Activated T-helper 2 cell treated with anti-CD3 and anti-CD28 coated beads, Interferon-gamma antibody, Interleukin-2, Interleukin-4, amounts not matched to agents 10 μg/mL and 5 μg/mL and 100 μg/mL, durations not matched to agents 14 hours and 24 hours and 36 hours (primary cell): ENCODE measurements around the gene SKOR2. TPM values are rescaled to one million over a fixed set of nuclear protein-coding genes. Genes with fewer than 3 reads are reported as not detected.
"Not testable (repeated sequence)": the region's sequence is repeated elsewhere in the genome, so short reads cannot be mapped to it uniquely, and the experiment has no call there.

Experiments
- DNase-seq: peaks from one replicate; pipeline ENCODE4 v3.0.0; 2021; ENCODE audit warnings: low spot score
- H3K27ac Mint-ChIP-seq: one replicate; pipeline ENCODE4 v1.8.0; 2021; ENCODE audit warnings: mixed read lengths
- H3K27me3 Mint-ChIP-seq: one replicate; pipeline ENCODE4 v1.8.0; 2021; ENCODE audit warnings: low read depth, mixed read lengths
- H3K36me3 Mint-ChIP-seq: one replicate; pipeline ENCODE4 v1.8.0; 2021; ENCODE audit warnings: low read depth, mixed read lengths
- H3K4me1 Mint-ChIP-seq: one replicate; pipeline ENCODE4 v1.8.0; 2021; ENCODE audit warnings: low read depth, mixed read lengths
- H3K4me3 Mint-ChIP-seq: one replicate; pipeline ENCODE4 v1.8.0; 2021; ENCODE audit warnings: low read depth, mild to moderate bottlenecking, moderate library complexity, mixed read lengths
- H3K9me3 Mint-ChIP-seq: one replicate; pipeline ENCODE4 v1.8.0; 2021; ENCODE audit warnings: mixed read lengths
- intact Hi-C: fragments of 100-400 bp; cut with micrococcal nuclease; formaldehyde crosslinking; loops from one replicate; pipeline ENCODE4 v1.15.1; 2023
- total RNA-seq: library from RNA; stranded (reverse); gene quantifications from 2 replicates; pipeline ENCODE4 v1.2.3, GENCODE V29; 2022

Gene SKOR2
- total RNA-seq, 1 donor from 2014 or later, result not detected

GRCh38 chr18:47204908-47205522 lies 46.4 kb downstream of the SKOR2 start:
- H3K27ac Mint-ChIP-seq, result no peak overlapping the region
- no peaks in the 10 kb centered on the region for H3K9me3 Mint-ChIP-seq
- H3K4me1 Mint-ChIP-seq, result no peaks in the 10 kb centered on the region
- no peaks in the 10 kb centered on the region for H3K36me3 Mint-ChIP-seq
- intact Hi-C loops, result loop anchor here (1.0 to 5.0 kb wide), 2 partner anchors 105 to 153 kb away; no protein-coding TSS in a partner anchor
- peaks cover 36% of the 10 kb centered on the region for H3K27me3 Mint-ChIP-seq
- no peak overlapping the region for H3K4me3 Mint-ChIP-seq
- no peak for DNase-seq

GRCh38 chr18:47203626-47204464 lies 47.6 kb downstream of the SKOR2 start:
- H3K9me3 Mint-ChIP-seq, result no peaks in the 10 kb centered on the region
- peaks cover 29% of the 10 kb centered on the region for H3K27me3 Mint-ChIP-seq
- no peak for DNase-seq
- H3K36me3 Mint-ChIP-seq, result no peaks in the 10 kb centered on the region
- H3K4me3 Mint-ChIP-seq, result no peak overlapping the region
- no peak overlapping the region for H3K27ac Mint-ChIP-seq
- no peaks in the 10 kb centered on the region for H3K4me1 Mint-ChIP-seq
- intact Hi-C loops, result no loop called here

- H3K4me3 Mint-ChIP-seq, DNase-seq, H3K36me3 Mint-ChIP-seq, intact Hi-C loops, H3K4me1 Mint-ChIP-seq, H3K9me3 Mint-ChIP-seq, H3K27ac Mint-ChIP-seq: not testable (repeated sequence)
- peaks cover 23% of the 10 kb centered on the region for H3K27me3 Mint-ChIP-seq
Measured at GRCh38 chr18:47195961-47196360, 55.5 kb downstream of the SKOR2 start.

- H3K4me1 Mint-ChIP-seq, result no peaks in the 10 kb centered on the region
- H3K4me3 Mint-ChIP-seq, result no peak overlapping the region
- no peak for DNase-seq
- intact Hi-C loops, result no loop called here
- no peak overlapping the region for H3K27ac Mint-ChIP-seq
- H3K27me3 Mint-ChIP-seq, result peaks cover 9% of the 10 kb centered on the region
- H3K36me3 Mint-ChIP-seq, result no peaks in the 10 kb centered on the region
- H3K9me3 Mint-ChIP-seq, result no peaks in the 10 kb centered on the region
Measured at GRCh38 chr18:47191961-47192360, 59.5 kb downstream of the SKOR2 start.

GRCh38 chr18:47187721-47188120 lies 63.7 kb downstream of the SKOR2 start:
- intact Hi-C loops, result no loop called here
- no peak for DNase-seq
- Mint-ChIP-seq H3K9me3 (peaks cover 26% of the 10 kb centered on the region), H3K27me3 (no peaks in the 10 kb centered on the region), H3K27ac (no peak overlapping the region), H3K36me3 (no peaks in the 10 kb centered on the region), H3K4me3 (no peak overlapping the region), H3K4me1 (no peaks in the 10 kb centered on the region)

- H3K4me3 Mint-ChIP-seq, result no peak overlapping the region
- H3K27ac Mint-ChIP-seq, result no peak overlapping the region
- H3K27me3 Mint-ChIP-seq, result no peaks in the 10 kb centered on the region
- no peaks in the 10 kb centered on the region for H3K36me3 Mint-ChIP-seq
- intact Hi-C loops, result no loop called here
- peaks cover 26% of the 10 kb centered on the region for H3K9me3 Mint-ChIP-seq
- DNase-seq, result no peak
- H3K4me1 Mint-ChIP-seq, result no peaks in the 10 kb centered on the region
Measured at GRCh38 chr18:47184419-47185050, 66.9 kb downstream of the SKOR2 start.

- H3K27ac Mint-ChIP-seq, DNase-seq, H3K4me1 Mint-ChIP-seq, H3K4me3 Mint-ChIP-seq, intact Hi-C loops, H3K36me3 Mint-ChIP-seq, H3K27me3 Mint-ChIP-seq: not testable (repeated sequence)
- peaks cover 26% of the 10 kb centered on the region for H3K9me3 Mint-ChIP-seq
Measured at GRCh38 chr18:47182156-47182555, 69.3 kb downstream of the SKOR2 start.

- Mint-ChIP-seq H3K4me3 (no peak overlapping the region), H3K27me3 (no peaks in the 10 kb centered on the region), H3K27ac (no peak overlapping the region), H3K36me3 (no peaks in the 10 kb centered on the region), H3K9me3 (peaks cover 22% of the 10 kb centered on the region), H3K4me1 (no peaks in the 10 kb centered on the region)
- intact Hi-C loops, result no loop called here
- DNase-seq, result no peak
Measured at GRCh38 chr18:47180765-47181164, 70.7 kb downstream of the SKOR2 start.

- no peak for DNase-seq
- Mint-ChIP-seq H3K4me3 (no peak overlapping the region), H3K27me3 (no peaks in the 10 kb centered on the region), H3K9me3 (peaks cover 11% of the 10 kb centered on the region), H3K27ac (no peak overlapping the region), H3K4me1 (no peaks in the 10 kb centered on the region), H3K36me3 (peaks cover 6% of the 10 kb centered on the region)
- intact Hi-C loops, result no loop called here
Measured at GRCh38 chr18:47179520-47179919, 71.9 kb downstream of the SKOR2 start.

GRCh38 chr18:47175898-47176575 lies 75.4 kb downstream of the SKOR2 start, which contains the start of gene IER3IP1:
Gene IER3IP1 (minus strand): TSS chr18:47176364. CDS start chr18:47176277, 87 bp downstream.
- no peaks in the 10 kb centered on the region for H3K9me3 Mint-ChIP-seq
- peak; percentile 83 for DNase-seq
- no peaks in the 10 kb centered on the region for H3K27me3 Mint-ChIP-seq
- no peaks in the 10 kb centered on the region for H3K4me1 Mint-ChIP-seq
- peaks cover 9% of the 10 kb centered on the region for H3K36me3 Mint-ChIP-seq
- intact Hi-C loops, result loop anchor here (1.0 kb wide), 2 partner anchors 26 to 56 kb away; partner anchors contain the start of gene HDHD2
- H3K27ac Mint-ChIP-seq, result peak within 1 kb of the TSS; percentile 71
- H3K4me3 Mint-ChIP-seq, result no peak within 1 kb of the TSS

GRCh38 chr18:47175283-47175897 lies 76.1 kb downstream of the SKOR2 start:
- intact Hi-C loops, result no loop called here
- Mint-ChIP-seq H3K27me3 (no peaks in the 10 kb centered on the region), H3K27ac (peak overlapping the region; percentile 71), H3K4me3 (no peak overlapping the region), H3K4me1 (no peaks in the 10 kb centered on the region), H3K9me3 (no peaks in the 10 kb centered on the region), H3K36me3 (peaks cover 9% of the 10 kb centered on the region)
- no peak for DNase-seq

GRCh38 chr18:47174545-47175116 lies 76.8 kb downstream of the SKOR2 start:
- no peaks in the 10 kb centered on the region for H3K27me3 Mint-ChIP-seq
- intact Hi-C loops, result no loop called here
- no peak overlapping the region for H3K27ac Mint-ChIP-seq
- H3K4me3 Mint-ChIP-seq, result no peak overlapping the region
- H3K9me3 Mint-ChIP-seq, result no peaks in the 10 kb centered on the region
- peaks cover 9% of the 10 kb centered on the region for H3K36me3 Mint-ChIP-seq
- no peaks in the 10 kb centered on the region for H3K4me1 Mint-ChIP-seq
- no peak for DNase-seq
